HEK293 (cell line): ENCODE data around the gene FARSA.
A peak's percentile ranks its signal among the peaks of the same experiment; 100 is the strongest.
"Not testable (repeated sequence)": the region's sequence is repeated elsewhere in the genome, so short reads cannot be mapped to it uniquely, and the experiment has no call there.

Experiments
- CTCF ChIP-seq: fragments of 450-650 bp; formaldehyde crosslinking; IDR thresholded peaks from 2 replicates; pipeline ENCODE4 v1.5.1; 2016; ENCODE audit warnings: missing biosample characterization, missing genetic modification characterization
- ZNF19 ChIP-seq: fragments of 450-650 bp; formaldehyde crosslinking; IDR thresholded peaks from 2 replicates; pipeline ENCODE4; 2016; ENCODE audit warnings: missing biosample characterization, missing genetic modification characterization, low read depth
- ZNF354C ChIP-seq: fragments of 450-650 bp; formaldehyde crosslinking; IDR thresholded peaks from 2 replicates; pipeline ENCODE4 v1.5.1; 2016; ENCODE audit warnings: missing biosample characterization, missing genetic modification characterization, low read depth, borderline replicate concordance
- ZNF398 ChIP-seq: fragments of 450-650 bp; formaldehyde crosslinking; IDR thresholded peaks from 2 replicates; pipeline ENCODE4 v1.5.1; 2017; ENCODE audit warnings: missing biosample characterization, missing genetic modification characterization
- ZNF704 ChIP-seq: fragments of 450-650 bp; formaldehyde crosslinking; IDR thresholded peaks from 2 replicates; pipeline ENCODE4 v1.5.1; 2016; ENCODE audit warnings: missing biosample characterization, missing genetic modification characterization
- ZNF76 ChIP-seq: fragments of 450-650 bp; formaldehyde crosslinking; IDR thresholded peaks from 2 replicates; pipeline ENCODE4; 2016; ENCODE audit warnings: low read depth, missing biosample characterization, missing genetic modification characterization, borderline replicate concordance
- ZNF792 ChIP-seq: fragments of 450-650 bp; formaldehyde crosslinking; IDR thresholded peaks from 2 replicates; pipeline ENCODE4 v1.5.1; 2016; ENCODE audit warnings: missing biosample characterization, missing genetic modification characterization

GRCh38 chr19:12890299-12890786 lies 43.2 kb downstream of the FARSA start:
- TF ChIP-seq CTCF (tag by site-specific recombination) (peak; percentile 61; the same call in 1 of the 2 replicates), ZNF704 (0 out of 2 replicates have a peak, but pooled peaks have one; percentile 52), ZNF398 (tag by site-specific recombination) (peak; percentile 68), ZNF354C (tag by site-specific recombination) (peak; percentile 7; the same call in 1 of the 2 replicates), ZNF792 (tag by site-specific recombination) (0 out of 2 replicates have a peak, but pooled peaks have one; percentile 37)
- not testable (repeated sequence) for TF ChIP-seq ZNF76, ZNF19 (tag by site-specific recombination)
